Endothelial cell of umbilical vein (primary cell): ENCODE results near the gene MAP2K4.

Source experiments
- EZH2 ChIP-seq: IDR thresholded peaks from 2 replicates; pipeline ENCODE4 v1.6.1; 2012; ENCODE audit warnings: borderline replicate concordance, low read depth, mild to moderate bottlenecking, moderate library complexity, low read length, inconsistent platforms; ENCODE audit not compliant: severe bottlenecking
- FOS ChIP-seq: IDR thresholded peaks from 2 replicates; pipeline ENCODE4 v1.6.1; 2011; ENCODE audit warnings: mild to moderate bottlenecking, low read length, moderate library complexity, borderline replicate concordance; ENCODE audit not compliant: insufficient read depth
- GATA2 ChIP-seq: IDR thresholded peaks from 2 replicates; pipeline ENCODE4 v1.7.0; 2011; ENCODE audit warnings: low read depth, mild to moderate bottlenecking, moderate library complexity, mixed read lengths, low read length; ENCODE audit not compliant: insufficient read length, insufficient read depth
- JUN ChIP-seq: IDR thresholded peaks from 2 replicates; pipeline ENCODE4 v1.6.1; 2011; ENCODE audit warnings: borderline replicate concordance, low read depth; ENCODE audit not compliant: insufficient read length, insufficient read depth
- MYC ChIP-seq: IDR thresholded peaks from one replicate; pipeline ENCODE4 v1.6.1; 2011; ENCODE audit warnings: mild to moderate bottlenecking, low read depth, low read length
- POLR2A ChIP-seq: IDR thresholded peaks from 2 replicates; pipeline ENCODE4 v1.6.1; 2012; ENCODE audit warnings: low read depth, mild to moderate bottlenecking, control low read depth, low read length
- POLR2AphosphoS5 ChIP-seq: IDR thresholded peaks from 2 replicates; pipeline ENCODE4 v1.6.1; 2012; ENCODE audit warnings: low read depth, mild to moderate bottlenecking, control low read depth, low read length, moderate library complexity; ENCODE audit not compliant: insufficient read depth
- TF ChIP-seq, protein P1 (sequence below), 2 donors: IDR thresholded peaks; 1 replicate in 1 of 2; 2 replicates in 1 of 2; pipeline ENCODE4 v1.5.1; 2011; ENCODE audit warnings: low read length in 2 of 2, mild to moderate bottlenecking in 2 of 2, moderate library complexity in 2 of 2, control low read depth in 1 of 2, inconsistent platforms in 1 of 2, low read depth in 1 of 2; ENCODE audit not compliant: insufficient read depth in 1 of 2; ENCODE audit errors: extremely low read depth in 1 of 2
- TF ChIP-seq, protein P2 (sequence below): IDR thresholded peaks from 2 replicates; pipeline ENCODE4 v1.6.1; 2011; ENCODE audit not compliant: insufficient read depth, insufficient read length

DNA sequence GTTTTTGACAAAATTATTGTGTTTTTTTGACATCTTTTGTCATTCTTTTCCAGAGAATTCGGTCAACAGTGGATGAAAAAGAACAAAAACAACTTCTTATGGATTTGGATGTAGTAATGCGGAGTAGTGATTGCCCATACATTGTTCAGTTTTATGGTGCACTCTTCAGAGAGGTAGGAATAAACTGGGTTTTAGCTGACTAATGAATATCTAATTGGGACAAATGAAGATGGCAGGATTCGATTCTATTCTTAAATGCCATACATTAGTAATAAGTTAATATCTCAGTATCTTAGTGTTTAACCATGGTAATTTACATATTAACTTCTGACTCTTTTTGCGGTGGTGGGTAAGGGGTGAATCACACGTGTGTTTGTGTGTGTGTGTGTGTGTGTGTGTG is 74.8 kb downstream of the MAP2K4 start:
- TF ChIP-seq, protein P1, sequence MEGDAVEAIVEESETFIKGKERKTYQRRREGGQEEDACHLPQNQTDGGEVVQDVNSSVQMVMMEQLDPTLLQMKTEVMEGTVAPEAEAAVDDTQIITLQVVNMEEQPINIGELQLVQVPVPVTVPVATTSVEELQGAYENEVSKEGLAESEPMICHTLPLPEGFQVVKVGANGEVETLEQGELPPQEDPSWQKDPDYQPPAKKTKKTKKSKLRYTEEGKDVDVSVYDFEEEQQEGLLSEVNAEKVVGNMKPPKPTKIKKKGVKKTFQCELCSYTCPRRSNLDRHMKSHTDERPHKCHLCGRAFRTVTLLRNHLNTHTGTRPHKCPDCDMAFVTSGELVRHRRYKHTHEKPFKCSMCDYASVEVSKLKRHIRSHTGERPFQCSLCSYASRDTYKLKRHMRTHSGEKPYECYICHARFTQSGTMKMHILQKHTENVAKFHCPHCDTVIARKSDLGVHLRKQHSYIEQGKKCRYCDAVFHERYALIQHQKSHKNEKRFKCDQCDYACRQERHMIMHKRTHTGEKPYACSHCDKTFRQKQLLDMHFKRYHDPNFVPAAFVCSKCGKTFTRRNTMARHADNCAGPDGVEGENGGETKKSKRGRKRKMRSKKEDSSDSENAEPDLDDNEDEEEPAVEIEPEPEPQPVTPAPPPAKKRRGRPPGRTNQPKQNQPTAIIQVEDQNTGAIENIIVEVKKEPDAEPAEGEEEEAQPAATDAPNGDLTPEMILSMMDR (IDR thresholded peaks at IDR 0.05; ENCODE audit: extremely low read depth in 1 of 2, insufficient read depth in 1 of 2, low read depth in 1 of 2, low read length in 2 of 2) = no peak
- TF ChIP-seq POLR2AphosphoS5 = no peak
- no peak for TF ChIP-seq POLR2A
- TF ChIP-seq, protein P2, sequence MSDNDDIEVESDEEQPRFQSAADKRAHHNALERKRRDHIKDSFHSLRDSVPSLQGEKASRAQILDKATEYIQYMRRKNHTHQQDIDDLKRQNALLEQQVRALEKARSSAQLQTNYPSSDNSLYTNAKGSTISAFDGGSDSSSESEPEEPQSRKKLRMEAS = no peak
- no peak for TF ChIP-seq EZH2
- TF ChIP-seq GATA2 = no peak
- no peak for TF ChIP-seq FOS
- TF ChIP-seq JUN = no peak
- no peak for TF ChIP-seq MYC
